Endothelial cell of umbilical vein (primary cell): ENCODE data around the gene KRT26. TPM values are rescaled to one million over a fixed set of nuclear protein-coding genes. Genes with fewer than 3 reads are reported as not detected.
A peak's percentile ranks its signal among the peaks of the same experiment; 100 is the strongest.

ENCODE experiments used
- BruUV-seq: library from RNA; stranded (reverse); fragments of 400-500 nt; replicated peaks from 2 replicates; lab custom pipeline; 2021; lab: Mats Ljungman, UMichigan
- CTCF ChIA-PET: fragments of 300-600, 350-600 bp; sonication (Branson Sonifier 250); formaldehyde crosslinking; loops from one replicate; lab custom pipeline; 2021; ENCODE audit warnings: antibody characterized with exemption, inconsistent platforms; lab: Charles Lee
- POLR2A ChIA-PET: fragments of 300-600, 350-600 bp; sonication (Branson Sonifier 250); formaldehyde crosslinking; loops from one replicate; lab custom pipeline; 2021; ENCODE audit warnings: antibody characterized with exemption, inconsistent platforms; lab: Charles Lee
- DNase-seq: peaks from one replicate; pipeline ENCODE4 v3.0.0-alpha.2; 2011; ENCODE audit warnings: low read depth, low spot score
- FAIRE-seq: peaks from 2 replicates; lab custom pipeline; 2011; peaks lifted over from hg19 to GRCh38; lab: Jason Lieb, UNC
- H2AFZ ChIP-seq: 2 replicates; pipeline ENCODE4 v1.6.0; 2012; ENCODE audit warnings: low read depth, low read length, control low read depth, inconsistent platforms
- H3K27ac ChIP-seq: 2 replicates; pipeline ENCODE4 v1.5.1; 2011; ENCODE audit warnings: low read depth, mild to moderate bottlenecking, control low read depth, low read length, moderate library complexity; ENCODE audit not compliant: insufficient read depth
- H3K27me3 ChIP-seq, 2 experiments: 2 replicates each; pipeline versions ENCODE4 v1.6.0 to v1.6.1; 2011; ENCODE audit warnings: low read length in 2 of 2, mixed read lengths in 1 of 2; ENCODE audit not compliant: control insufficient read depth in 2 of 2, insufficient read depth in 2 of 2
- H3K36me3 ChIP-seq, 2 experiments: 2 replicates in 1 of 2; 3 replicates in 1 of 2; pipeline ENCODE4 v1.5.1; 2011; ENCODE audit warnings: low read length in 2 of 2, mild to moderate bottlenecking in 1 of 2, moderate library complexity in 1 of 2; ENCODE audit not compliant: control insufficient read depth in 2 of 2, insufficient read depth in 2 of 2; ENCODE audit errors: extremely low read depth in 1 of 2
- H3K4me1 ChIP-seq: 3 replicates; pipeline ENCODE4 v1.5.1; 2011; ENCODE audit warnings: mild to moderate bottlenecking, low read length; ENCODE audit not compliant: control insufficient read depth, insufficient read depth; ENCODE audit errors: extremely low read depth
- H3K4me2 ChIP-seq: 2 replicates; pipeline ENCODE4 v1.6.1; 2011; ENCODE audit warnings: low read length, control low read depth, mixed read lengths; ENCODE audit not compliant: insufficient read depth
- H3K4me3 ChIP-seq, 3 experiments: fragments of 200-600 bp in 1 of 3; sonication (generic), shearing (Covaris generic) in 1 of 3; replicated peaks in 1 of 3; 2 replicates each; pipeline ENCODE4 v1.5.1; 2011 to 2016; ENCODE audit warnings: control low read depth in 3 of 3, low read length in 3 of 3, mild to moderate bottlenecking in 2 of 3, inconsistent platforms in 1 of 3, low read depth in 1 of 3, moderate library complexity in 1 of 3; ENCODE audit not compliant: insufficient read depth in 1 of 3
- H3K79me2 ChIP-seq: 2 replicates; pipeline ENCODE4 v1.6.0; 2012; ENCODE audit warnings: low read length, inconsistent platforms; ENCODE audit not compliant: control insufficient read depth, insufficient read depth
- H3K9ac ChIP-seq: replicated peaks from 2 replicates; pipeline ENCODE3; 2011; ENCODE audit warnings: low read length, control low read depth; ENCODE audit not compliant: insufficient read depth; ENCODE audit errors: extremely low read depth
- H3K9me1 ChIP-seq: replicated peaks from 3 replicates; pipeline ENCODE4 v1.6.0; 2011; ENCODE audit warnings: mild to moderate bottlenecking, low read length; ENCODE audit not compliant: control insufficient read depth, insufficient read depth; ENCODE audit errors: extremely low read depth
- H3K9me3 ChIP-seq: replicated peaks from 2 replicates; pipeline ENCODE4 v1.5.1; 2012; ENCODE audit warnings: low read length, inconsistent platforms; ENCODE audit not compliant: control insufficient read depth, insufficient read depth
- H4K20me1 ChIP-seq: replicated peaks from 2 replicates; pipeline ENCODE3; 2011; ENCODE audit warnings: mild to moderate bottlenecking, low read length; ENCODE audit not compliant: control insufficient read depth, insufficient read depth; ENCODE audit errors: extremely low read depth
- EZH2 ChIP-seq: IDR thresholded peaks from 2 replicates; pipeline ENCODE4 v1.6.1; 2012; ENCODE audit warnings: borderline replicate concordance, low read depth, mild to moderate bottlenecking, moderate library complexity, low read length, inconsistent platforms; ENCODE audit not compliant: severe bottlenecking
- GATA2 ChIP-seq: IDR thresholded peaks from 2 replicates; pipeline ENCODE4 v1.7.0; 2011; ENCODE audit warnings: low read depth, mild to moderate bottlenecking, moderate library complexity, mixed read lengths, low read length; ENCODE audit not compliant: insufficient read length, insufficient read depth
- JUN ChIP-seq: IDR thresholded peaks from 2 replicates; pipeline ENCODE4 v1.6.1; 2011; ENCODE audit warnings: borderline replicate concordance, low read depth; ENCODE audit not compliant: insufficient read length, insufficient read depth
- MAX ChIP-seq: IDR thresholded peaks from 2 replicates; pipeline ENCODE4 v1.6.1; 2011; ENCODE audit not compliant: insufficient read depth, insufficient read length
- MYC ChIP-seq: IDR thresholded peaks from one replicate; pipeline ENCODE4 v1.6.1; 2011; ENCODE audit warnings: mild to moderate bottlenecking, low read depth, low read length
- POLR2A ChIP-seq: IDR thresholded peaks from 2 replicates; pipeline ENCODE4 v1.6.1; 2012; ENCODE audit warnings: low read depth, mild to moderate bottlenecking, control low read depth, low read length
- POLR2AphosphoS5 ChIP-seq: IDR thresholded peaks from 2 replicates; pipeline ENCODE4 v1.6.1; 2012; ENCODE audit warnings: low read depth, mild to moderate bottlenecking, control low read depth, low read length, moderate library complexity; ENCODE audit not compliant: insufficient read depth
- dilution Hi-C: fragments of 300-500 bp; cut with MboI; formaldehyde crosslinking; loops from one replicate; pipeline ENCODE4 v1.15.0; 2019; ENCODE audit warnings: low sequenced_read_pairs; ENCODE audit not compliant: extremely low pct_ligation_motif_present
- intact Hi-C: fragments of 100-400 bp; cut with micrococcal nuclease; formaldehyde crosslinking; loops from one replicate; pipeline ENCODE4 v1.10.0; 2022
- polyA plus RNA-seq, 4 experiments: library from polyadenylated mRNA; depleted of rRNA in 3 of 4; stranded (reverse) in 3 of 4; unstranded in 1 of 4; fragments of >200 nt; gene quantifications; 2 replicates each; pipeline versions ENCODE4 v1.2.1 to v1.2.3, GENCODE V29; 2011 to 2012; ENCODE audit warnings: missing spikeins in 1 of 4
- total RNA-seq: library from RNA; stranded (reverse); gene quantifications from 2 replicates; pipeline ENCODE4 v1.2.3, GENCODE V29; 2021
- TF ChIP-seq, protein P1 (sequence below), 2 donors: IDR thresholded peaks; 1 replicate in 1 of 2; 2 replicates in 1 of 2; pipeline ENCODE4 v1.5.1; 2011; ENCODE audit warnings: low read length in 2 of 2, mild to moderate bottlenecking in 2 of 2, moderate library complexity in 2 of 2, control low read depth in 1 of 2, inconsistent platforms in 1 of 2, low read depth in 1 of 2; ENCODE audit not compliant: insufficient read depth in 1 of 2; ENCODE audit errors: extremely low read depth in 1 of 2

Gene KRT26
- total and polyA plus RNA-seq, 2 donors (not counting 3 experiments of a cell fraction or from before 2014, with no cell fraction given): not detected

GRCh38 chr17:40813804-40814203 is 41.8 kb upstream of the KRT26 start:
- Histone ChIP-seq H3K9me3 (no peaks in the 10 kb centered on the region), H3K9ac (no peak overlapping the region), H3K4me2 (no peak overlapping the region), H3K4me3 (no peak overlapping the region), H3K27me3 (peaks cover 4 to 5% of the 10 kb centered on the region in 2 experiments), H3K9me1 (no peaks in the 10 kb centered on the region), H3K79me2 (no peaks in the 10 kb centered on the region), H3K4me1 (peaks cover 13% of the 10 kb centered on the region), H2AFZ (no peak overlapping the region), H4K20me1 (no peaks in the 10 kb centered on the region), H3K36me3 (peaks cover 0 to 2% of the 10 kb centered on the region in 2 experiments), H3K27ac (no peak overlapping the region)
- TF ChIP-seq, protein P1, sequence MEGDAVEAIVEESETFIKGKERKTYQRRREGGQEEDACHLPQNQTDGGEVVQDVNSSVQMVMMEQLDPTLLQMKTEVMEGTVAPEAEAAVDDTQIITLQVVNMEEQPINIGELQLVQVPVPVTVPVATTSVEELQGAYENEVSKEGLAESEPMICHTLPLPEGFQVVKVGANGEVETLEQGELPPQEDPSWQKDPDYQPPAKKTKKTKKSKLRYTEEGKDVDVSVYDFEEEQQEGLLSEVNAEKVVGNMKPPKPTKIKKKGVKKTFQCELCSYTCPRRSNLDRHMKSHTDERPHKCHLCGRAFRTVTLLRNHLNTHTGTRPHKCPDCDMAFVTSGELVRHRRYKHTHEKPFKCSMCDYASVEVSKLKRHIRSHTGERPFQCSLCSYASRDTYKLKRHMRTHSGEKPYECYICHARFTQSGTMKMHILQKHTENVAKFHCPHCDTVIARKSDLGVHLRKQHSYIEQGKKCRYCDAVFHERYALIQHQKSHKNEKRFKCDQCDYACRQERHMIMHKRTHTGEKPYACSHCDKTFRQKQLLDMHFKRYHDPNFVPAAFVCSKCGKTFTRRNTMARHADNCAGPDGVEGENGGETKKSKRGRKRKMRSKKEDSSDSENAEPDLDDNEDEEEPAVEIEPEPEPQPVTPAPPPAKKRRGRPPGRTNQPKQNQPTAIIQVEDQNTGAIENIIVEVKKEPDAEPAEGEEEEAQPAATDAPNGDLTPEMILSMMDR (IDR thresholded peaks at IDR 0.05; ENCODE audit: extremely low read depth in 1 of 2, insufficient read depth in 1 of 2, low read depth in 1 of 2, low read length in 2 of 2): no peak
- peak; percentile 11 for TF ChIP-seq JUN
- TF ChIP-seq EZH2: no peak
- no peak for TF ChIP-seq MYC
- TF ChIP-seq POLR2AphosphoS5: no peak
- TF ChIP-seq POLR2A: no peak
- TF ChIP-seq MAX: no peak
- TF ChIP-seq GATA2: no peak
- CTCF ChIA-PET: no interaction called here
- DNase-seq: peak; percentile 19
- FAIRE-seq: peak; percentile 21
- POLR2A ChIA-PET: no interaction called here
- intact Hi-C loops: no loop called here
- dilution Hi-C loops: no loop called here
- BruUV-seq: no TSS peak
